Adrenal gland (tissue), 5 donors: ENCODE results near the gene AGAP3.

Source experiments
- CTCF ChIP-seq, 6 experiments: fragments of 450-650 bp in 4 of 6; fragments of 200-600 bp in 2 of 6; sonication (generic) in 1 of 6; IDR thresholded peaks; 1 replicate in 5 of 6; 2 replicates in 1 of 6; pipeline versions ENCODE4 v1.5.1 to v1.8.0; 2016 to 2021; ENCODE audit warnings: antibody characterized with exemption in 6 of 6, mild to moderate bottlenecking in 2 of 6, moderate library complexity in 1 of 6
- POLR2A ChIP-seq, 2 donors: fragments of 450-650 bp; IDR thresholded peaks; one replicate each; pipeline ENCODE4 v1.6.1; 2017; ENCODE audit warnings: antibody characterized with exemption in 2 of 2, mild to moderate bottlenecking in 2 of 2, moderate library complexity in 1 of 2
- donor health status: DM: no; HTN: no; CAD: no.

- TF ChIP-seq CTCF (IDR thresholded peaks at IDR 0.05) (no peak), POLR2A (IDR thresholded peaks at IDR 0.05) (no peak)
Measured at GRCh38 chr7:151140826-151141225, 54.6 kb downstream of the AGAP3 start.
